Aorta (tissue), 5 donors: Measurements from ENCODE around the gene CAPN9. TPM values are rescaled to one million over a fixed set of nuclear protein-coding genes. Genes with fewer than 3 reads are reported as not detected.

ENCODE experiments used
- ATAC-seq: fragments of 200-7000 bp; cut with Tn5 transposase; one replicate; pipeline ENCODE4 v1.9.1; 2022; ENCODE audit warnings: moderate library complexity; ENCODE audit not compliant: low FRiP score
- DNase-seq, 2 donors: peaks; one replicate each; pipeline ENCODE4 v3.0.0-alpha.2; 2020
- H3K27ac ChIP-seq, 2 donors: one replicate each; pipeline ENCODE4 v1.5.1; 2013; ENCODE audit warnings: low read length in 2 of 2, mild to moderate bottlenecking in 2 of 2, moderate library complexity in 2 of 2, control low read depth in 1 of 2, inconsistent platforms in 1 of 2, low read depth in 1 of 2
- H3K27me3 ChIP-seq, 2 donors: one replicate each; pipeline ENCODE4 v1.6.1; 2013; ENCODE audit warnings: control low read depth in 1 of 2, low read length in 1 of 2, mild to moderate bottlenecking in 1 of 2, moderate library complexity in 1 of 2; ENCODE audit not compliant: insufficient read depth in 2 of 2, control insufficient read depth in 1 of 2
- H3K36me3 ChIP-seq, 2 donors: one replicate each; pipeline ENCODE4 v1.6.1; 2013; ENCODE audit warnings: control low read depth in 1 of 2, low read length in 1 of 2, mild to moderate bottlenecking in 1 of 2; ENCODE audit not compliant: insufficient read depth in 2 of 2, control insufficient read depth in 1 of 2
- H3K4me1 ChIP-seq, 2 donors: one replicate each; pipeline ENCODE4 v1.6.1; 2013; ENCODE audit warnings: low read length in 2 of 2, control low read depth in 1 of 2, mild to moderate bottlenecking in 1 of 2, moderate library complexity in 1 of 2; ENCODE audit not compliant: insufficient read depth in 2 of 2, control insufficient read depth in 1 of 2
- H3K4me3 ChIP-seq, 2 donors: one replicate each; pipeline ENCODE4 v1.5.1; 2013; ENCODE audit warnings: low read length in 2 of 2, control low read depth in 1 of 2, mild to moderate bottlenecking in 1 of 2
- H3K9me3 ChIP-seq: one replicate; pipeline ENCODE4 v1.6.1; 2013; ENCODE audit warnings: mild to moderate bottlenecking, low read length; ENCODE audit not compliant: control insufficient read depth
- WGBS, 2 donors: extraction: QIAGEN DNeasy Blood & Tissue Kit; methylation state at CpG; one replicate each; pipeline ENCODE4 v1.1.7; 2013; 5-methylcytosine and 5-hydroxymethylcytosine counted together
- intact Hi-C, 2 donors: fragments of 100-400 bp; cut with DNase I; formaldehyde crosslinking; loops; one replicate each; pipeline versions ENCODE4 v1.14.2 to v1.15.0; 2022
- polyA plus RNA-seq, 2 donors: library from polyadenylated mRNA; stranded (reverse); fragments of 200-250 nt; gene quantifications; one replicate each; pipeline ENCODE4 v1.2.3, GENCODE V29; 2013
- total RNA-seq, 2 donors: library from RNA; stranded (reverse); fragmentation: NEBNext Ultra II Directional; extraction: Animal tissue kit (Norgen Biotek cat#: 25700); gene quantifications; one replicate each; pipeline ENCODE4 v1.2.1, GENCODE V29; 2021
- donor health status: healthy with polysubstance abuse.
- donor health status: Bipolar disorder and iron deficiency.
- donor health status: DM: no; HTN: no; CAD: no.
- donor health status: DM: no; HTN: no; CAD: no.
- donor health status: DM: yes; HTN: yes; CAD: no.

The CAPN9 gene
- total and polyA plus RNA-seq, 4 donors = 0.46 to 6.0 TPM; not detected in 2

- 87 to 91% methylated on average over 7 of the region's 7 CpGs for WGBS, 2 donors
- intact Hi-C loops = no loop called here
Observed at GRCh38 chr1:230787471-230787870, 40.3 kb downstream of the CAPN9 start.

GRCh38 chr1:230788561-230789275 lies 41.5 kb downstream of the CAPN9 start:
- 92 to 95% methylated on average over 10 of the region's 10 CpGs for WGBS, 2 donors
- DNase-seq = no peak
- Histone ChIP-seq H3K4me1 (no peaks in the 10 kb centered on the region), H3K4me3 (no peak overlapping the region), H3K9me3 (no peaks in the 10 kb centered on the region), H3K36me3 (peaks cover 0 to 2% of the 10 kb centered on the region in 2 donors), H3K27me3 (no peaks in the 10 kb centered on the region), H3K27ac (no peak overlapping the region)
- ATAC-seq = no peak
- intact Hi-C loops = no loop called here

More at GRCh38 chr1:230787471-230787870, 40.3 kb downstream of the CAPN9 start:
- H3K36me3 ChIP-seq = peaks cover 0 to 2% of the 10 kb centered on the region in 2 donors
- no peaks in the 10 kb centered on the region for H3K9me3 ChIP-seq
- no peak overlapping the region for H3K27ac ChIP-seq
- H3K4me3 ChIP-seq = no peak overlapping the region
- ATAC-seq = no peak
- H3K4me1 ChIP-seq = no peaks in the 10 kb centered on the region
- no peak for DNase-seq
- H3K27me3 ChIP-seq = no peaks in the 10 kb centered on the region

- no peak for ATAC-seq
- H3K27ac ChIP-seq = no peak overlapping the region
- 71 to 73% methylated on average over 5 of the region's 5 CpGs for WGBS, 2 donors
- intact Hi-C loops = no loop called here
- no peaks in the 10 kb centered on the region for H3K9me3 ChIP-seq
- DNase-seq = no peak
- no peaks in the 10 kb centered on the region for H3K4me1 ChIP-seq
- H3K36me3 ChIP-seq = no peaks in the 10 kb centered on the region
- no peaks in the 10 kb centered on the region for H3K27me3 ChIP-seq
- H3K4me3 ChIP-seq = no peak overlapping the region
Observed at GRCh38 chr1:230790026-230790425, 42.8 kb downstream of the CAPN9 start.

GRCh38 chr1:230791986-230792564 lies 44.9 kb downstream of the CAPN9 start:
- Histone ChIP-seq H3K27me3 (no peaks in the 10 kb centered on the region), H3K27ac (no peak overlapping the region), H3K36me3 (no peaks in the 10 kb centered on the region), H3K9me3 (no peaks in the 10 kb centered on the region), H3K4me1 (no peaks in the 10 kb centered on the region), H3K4me3 (no peak overlapping the region)
- DNase-seq (no peak), ATAC-seq (no peak)
- intact Hi-C loops = no loop called here
- WGBS, 2 donors = 75 to 87% methylated on average over 5 of the region's 5 CpGs

- ATAC-seq (no peak), DNase-seq (no peak)
- H3K4me3 ChIP-seq = no peak overlapping the region
- no peaks in the 10 kb centered on the region for H3K9me3 ChIP-seq
- H3K27me3 ChIP-seq = no peaks in the 10 kb centered on the region
- H3K36me3 ChIP-seq = no peaks in the 10 kb centered on the region
- H3K27ac ChIP-seq = no peak overlapping the region
- 90 to 95% methylated on average over 13 of the region's 13 CpGs for WGBS, 2 donors
- intact Hi-C loops = no loop called here
- H3K4me1 ChIP-seq = no peaks in the 10 kb centered on the region
Observed at GRCh38 chr1:230792691-230793462, 45.7 kb downstream of the CAPN9 start.

GRCh38 chr1:230793463-230793745 lies 46.2 kb downstream of the CAPN9 start:
- no peaks in the 10 kb centered on the region for H3K9me3 ChIP-seq
- no peak overlapping the region for H3K27ac ChIP-seq
- no peak for DNase-seq
- no peaks in the 10 kb centered on the region for H3K36me3 ChIP-seq
- H3K4me1 ChIP-seq = no peaks in the 10 kb centered on the region
- no peak overlapping the region for H3K4me3 ChIP-seq
- no peaks in the 10 kb centered on the region for H3K27me3 ChIP-seq
- intact Hi-C loops = no loop called here
- ATAC-seq = no peak
- 89 to 93% methylated on average over 9 of the region's 9 CpGs for WGBS, 2 donors

- intact Hi-C loops = no loop called here
- Histone ChIP-seq H3K36me3 (no peaks in the 10 kb centered on the region), H3K4me1 (no peaks in the 10 kb centered on the region), H3K4me3 (no peak overlapping the region), H3K27me3 (no peaks in the 10 kb centered on the region), H3K9me3 (no peaks in the 10 kb centered on the region), H3K27ac (no peak overlapping the region)
- no peak for DNase-seq
- no peak for ATAC-seq
- WGBS, 2 donors = 57 to 60% methylated on average over 5 of the region's 5 CpGs
Observed at GRCh38 chr1:230794431-230794830, 47.2 kb downstream of the CAPN9 start.

- no peaks in the 10 kb centered on the region for H3K4me1 ChIP-seq
- no peaks in the 10 kb centered on the region for H3K36me3 ChIP-seq
- no peak for DNase-seq
- no peak for ATAC-seq
- no peak overlapping the region for H3K27ac ChIP-seq
- WGBS, 2 donors = 95 to 97% methylated on average over 19 of the region's 19 CpGs
- H3K9me3 ChIP-seq = no peaks in the 10 kb centered on the region
- no peaks in the 10 kb centered on the region for H3K27me3 ChIP-seq
- H3K4me3 ChIP-seq = no peak overlapping the region
- intact Hi-C loops = loop anchor here in 1 of 2 donors (5.0 kb wide), 1 partner anchor 182 kb away; the partner anchor contains the start of genes ARV1 and TTC13
Observed at GRCh38 chr1:230794871-230795605, 47.9 kb downstream of the CAPN9 start.
